ENCODE measurements around the gene STC2.
"Not testable (repeated sequence)": the region's sequence is repeated elsewhere in the genome, so short reads cannot be mapped to it uniquely, and the experiment has no call there.

Gene STC2

DNA sequence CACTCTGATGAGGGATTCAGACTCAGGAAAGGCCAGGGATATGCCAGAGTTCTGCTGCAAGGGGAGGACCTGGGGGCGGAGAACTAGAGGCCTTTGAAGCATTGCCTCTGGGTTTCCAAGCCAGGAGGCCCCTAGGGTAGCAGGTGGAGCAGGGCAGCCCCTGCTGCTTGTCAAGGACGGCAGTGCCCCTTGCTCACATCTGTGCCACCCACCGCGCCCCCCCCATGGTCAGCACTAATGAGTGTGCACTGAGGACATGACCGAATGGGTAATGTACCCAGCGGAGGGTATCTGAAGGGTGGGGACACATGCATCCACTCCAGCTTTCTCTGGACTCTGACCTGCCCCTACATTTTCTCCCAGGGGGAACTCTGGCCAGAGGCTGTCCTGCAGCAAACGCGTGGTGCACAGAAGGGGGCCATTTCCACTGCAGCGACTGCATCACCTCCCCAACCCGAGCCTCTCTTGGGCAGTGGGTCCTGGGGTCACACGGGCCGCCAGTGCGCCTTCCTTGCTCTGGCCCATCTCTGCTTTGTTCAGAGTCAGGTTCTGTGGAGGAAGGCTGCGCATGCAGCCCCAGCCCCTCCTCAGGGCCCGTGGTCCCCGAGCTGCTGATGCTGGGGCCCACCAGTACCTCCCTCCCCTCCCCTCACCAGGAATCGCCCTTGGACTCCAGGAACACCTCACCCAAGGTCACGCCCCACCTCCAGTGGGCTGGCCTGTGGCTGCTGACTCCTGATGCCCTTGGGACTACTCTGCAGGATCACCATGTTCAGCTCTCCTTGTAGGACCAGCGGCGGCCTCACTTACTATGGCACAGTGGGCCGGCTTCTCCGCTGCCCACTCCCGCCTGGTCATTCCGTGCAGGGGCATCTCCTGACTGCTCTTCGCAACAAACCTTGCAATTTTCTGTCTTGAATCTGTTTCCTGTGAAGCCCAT is 31.2 kb downstream of the STC2 start:
- in situ Hi-C loops (cut with MboI; ENCODE audit: low sequenced_read_pairs): no loop called here

DNA sequence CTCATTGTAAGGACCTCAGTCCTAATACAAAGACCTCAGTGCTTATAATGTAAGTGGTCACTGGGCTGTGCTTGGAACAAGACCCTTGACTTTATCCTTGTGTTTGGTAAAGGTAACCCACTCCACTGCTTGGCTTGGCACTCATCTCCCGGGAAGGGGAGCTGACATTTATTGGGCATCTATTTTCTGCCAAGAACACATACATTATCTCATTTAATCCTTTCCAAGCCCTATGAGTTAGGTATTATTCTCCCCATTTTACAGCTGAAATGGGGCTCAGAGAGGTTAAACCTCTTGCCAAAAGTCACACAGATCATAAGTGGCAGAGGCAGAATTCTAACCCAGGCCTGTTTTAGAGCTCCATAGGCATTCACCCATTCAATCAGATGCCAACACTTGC is 32.4 kb downstream of the STC2 start:
- in situ Hi-C loops (cut with MboI; ENCODE audit: low sequenced_read_pairs): no loop called here

DNA sequence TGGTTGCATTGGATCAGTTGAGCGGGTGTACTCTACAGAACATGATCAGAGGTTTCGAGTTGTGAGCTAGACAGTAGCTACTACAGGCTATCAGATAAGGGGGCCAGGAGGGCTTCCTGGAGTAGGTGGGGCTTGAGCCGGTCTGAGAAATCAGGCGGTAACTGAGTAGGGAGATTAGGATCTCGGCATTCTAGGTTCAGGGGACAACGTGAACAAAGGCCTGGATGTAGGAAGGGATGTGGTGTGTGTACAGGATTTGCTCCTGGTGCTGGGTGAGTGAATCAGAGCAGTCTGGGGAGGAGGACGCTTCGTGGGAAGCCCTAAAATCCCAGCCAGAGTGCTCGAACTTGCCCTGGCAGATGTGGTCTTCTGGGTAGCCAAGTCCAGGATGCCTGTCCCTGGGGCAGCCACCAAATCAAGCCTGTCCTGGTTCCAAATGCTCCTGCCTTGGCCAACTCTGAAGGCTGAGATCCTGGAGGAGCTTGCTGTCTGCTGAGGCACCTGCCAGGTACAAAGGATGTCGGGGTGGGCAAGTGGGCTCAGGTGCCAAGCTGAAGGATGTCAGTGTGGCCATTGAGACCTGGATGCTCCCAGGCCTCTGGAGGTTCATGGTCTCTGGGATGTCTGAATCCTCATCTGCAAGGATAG is 33.4 kb downstream of the STC2 start:
- in situ Hi-C loops (cut with MboI; ENCODE audit: low sequenced_read_pairs): no loop called here

DNA sequence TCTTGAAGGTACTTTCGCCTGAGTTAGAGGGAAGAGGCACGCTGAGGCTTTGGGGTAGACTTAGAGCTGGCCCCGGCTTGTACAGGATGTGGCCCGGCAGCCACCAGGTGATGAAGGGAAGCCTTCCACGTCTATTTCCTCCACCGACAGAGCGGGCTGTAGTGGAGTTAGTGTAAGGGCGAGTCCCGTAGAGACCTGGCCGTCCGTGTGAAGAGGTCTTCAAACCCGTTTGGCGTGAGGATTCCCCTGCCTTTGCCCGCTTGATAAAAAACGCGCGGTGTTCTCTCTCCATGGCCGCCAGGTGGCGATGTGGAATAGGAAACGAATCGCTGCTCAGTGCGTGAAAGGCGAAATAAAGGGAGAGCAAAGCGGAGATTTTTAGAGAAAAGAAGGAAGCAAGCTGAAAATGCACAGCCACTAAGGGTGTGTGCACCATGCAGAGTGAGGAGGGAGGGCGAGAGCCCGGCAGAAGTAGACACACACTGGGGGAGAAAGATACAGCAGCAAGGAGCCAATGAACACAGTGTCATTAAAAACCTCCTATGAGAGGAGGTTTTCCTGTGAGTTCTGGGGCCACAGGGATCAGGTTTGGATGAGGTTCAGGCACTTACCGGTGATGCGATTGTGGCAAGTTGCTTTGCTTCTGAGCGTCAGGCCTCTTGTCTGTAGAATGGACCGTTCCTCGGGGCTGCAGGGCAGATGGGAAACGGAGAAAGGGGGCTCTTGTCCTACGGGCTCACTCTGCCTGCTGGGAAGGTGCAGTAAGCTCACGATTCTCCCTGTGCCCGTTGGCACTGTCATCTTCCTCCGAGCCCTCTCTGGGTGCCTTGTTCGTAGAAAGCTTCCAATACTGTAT is 34.2 kb downstream of the STC2 start:
- in situ Hi-C loops (cut with MboI; ENCODE audit: low sequenced_read_pairs): no loop called here

DNA sequence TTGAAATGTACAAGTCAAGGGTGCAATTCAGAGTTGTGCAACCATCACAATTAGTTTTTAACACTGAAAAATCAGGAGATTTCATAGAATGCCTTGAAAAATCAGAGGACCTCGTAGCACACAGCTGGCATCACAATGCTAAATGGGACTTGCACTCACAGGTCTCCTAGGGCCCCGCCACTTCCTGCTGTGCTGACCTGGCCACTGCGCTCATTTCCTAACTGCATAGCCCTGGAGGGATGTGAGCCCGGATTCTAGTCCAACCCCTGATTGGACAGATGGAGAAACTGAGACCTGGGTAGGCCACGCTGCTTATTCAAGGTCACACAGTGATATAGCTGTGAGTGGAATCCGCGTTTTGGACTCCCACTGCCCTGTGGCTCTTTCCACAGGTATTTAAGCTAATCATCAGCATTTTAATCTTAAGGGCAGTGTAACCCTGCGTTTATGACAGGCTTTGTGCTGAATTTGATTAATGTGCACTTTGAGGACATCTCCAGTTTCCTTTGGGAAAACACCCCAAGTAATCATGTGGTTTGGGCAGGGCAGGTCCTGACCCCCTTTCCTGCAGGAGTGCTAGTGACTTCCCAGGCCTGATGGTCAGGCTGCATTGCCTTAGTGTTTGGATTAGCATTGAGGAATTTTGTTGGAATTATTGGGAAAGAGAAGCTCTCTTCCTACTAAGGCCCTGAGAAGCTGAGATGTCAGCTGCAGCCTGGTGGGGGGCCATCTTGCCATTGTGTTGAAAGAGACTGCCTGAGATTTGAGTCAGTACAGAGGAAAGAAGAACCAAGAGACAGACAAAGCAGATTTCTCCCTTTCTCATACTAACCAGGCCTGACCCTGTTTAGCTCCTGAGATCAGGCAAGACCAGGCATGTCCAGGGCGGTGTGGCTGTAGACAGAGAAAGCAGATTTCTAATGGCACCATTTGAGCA is 36.2 kb downstream of the STC2 start:
- in situ Hi-C loops (cut with MboI; ENCODE audit: low sequenced_read_pairs): no loop called here

DNA sequence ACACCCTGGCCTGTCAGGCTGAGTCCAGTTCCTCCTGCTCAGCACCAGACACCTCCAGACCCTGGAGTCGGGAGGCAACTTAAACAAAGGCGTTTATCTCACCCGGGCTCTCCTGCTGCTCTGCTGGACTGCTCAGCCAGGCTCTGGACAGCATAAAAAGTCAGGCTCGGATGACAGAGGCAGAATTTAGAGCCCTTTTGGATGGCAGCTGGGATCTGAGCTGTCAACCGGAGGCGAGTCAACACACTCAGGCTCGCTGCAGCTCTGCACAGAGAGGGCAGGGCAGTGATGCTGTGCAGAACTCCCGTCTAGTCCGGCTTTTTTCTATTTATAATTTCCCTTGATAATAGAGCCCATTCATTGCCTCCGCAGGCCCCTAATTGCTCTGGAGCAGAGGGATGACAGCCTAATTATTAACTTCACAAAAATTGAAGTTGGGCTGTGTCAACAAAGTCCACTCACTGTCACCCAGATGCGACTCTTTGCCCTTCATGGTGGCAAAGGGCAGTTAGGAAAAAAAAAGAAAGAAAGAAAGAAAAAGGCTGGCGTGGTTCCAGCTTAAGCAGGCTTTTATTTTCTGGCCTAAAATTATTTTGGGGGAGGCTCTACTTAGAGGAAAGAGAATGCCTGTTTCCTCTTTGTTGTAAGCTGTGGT is 37.6 kb downstream of the STC2 start:
- in situ Hi-C loops (cut with MboI; ENCODE audit: low sequenced_read_pairs): no loop called here

DNA sequence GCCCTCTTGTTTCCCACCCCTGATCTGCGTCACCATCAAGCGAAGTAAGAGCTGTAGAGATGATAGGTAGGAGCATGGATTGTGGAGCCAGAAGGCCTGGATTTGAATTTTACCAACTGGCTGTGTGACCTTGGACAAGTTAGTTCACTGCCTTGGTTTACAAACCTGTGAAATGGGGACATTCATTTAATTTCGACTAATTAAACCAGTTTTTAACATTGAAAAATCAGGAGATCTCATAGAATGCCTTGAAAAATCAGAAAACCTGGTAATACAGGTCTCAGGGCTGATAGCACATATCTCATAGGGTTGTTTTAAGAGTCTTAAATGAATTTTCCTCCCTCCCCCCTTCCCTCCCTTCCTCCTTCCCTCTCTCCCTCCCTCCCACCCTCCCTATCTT is 38.8 kb downstream of the STC2 start:
- in situ Hi-C loops (cut with MboI; ENCODE audit: low sequenced_read_pairs): no loop called here

DNA sequence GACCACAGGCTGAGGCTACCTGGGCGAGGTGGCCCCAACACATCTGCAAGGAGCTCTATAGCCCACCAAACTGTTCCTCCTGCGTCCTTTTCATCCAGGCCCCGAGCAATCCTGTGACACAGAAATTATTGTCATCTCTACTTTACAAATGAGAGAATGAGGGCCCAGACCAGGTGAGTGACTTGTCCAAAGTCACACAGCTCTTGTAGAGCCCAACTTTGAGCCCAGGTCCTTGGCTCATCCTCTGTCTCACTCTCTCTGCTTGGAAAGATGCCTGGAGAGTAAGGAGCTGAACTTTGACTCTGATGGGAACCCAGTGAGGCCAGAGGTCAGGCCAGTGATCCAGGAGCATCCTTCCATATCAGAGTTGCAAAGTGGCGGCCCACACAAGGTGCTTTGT is 39.6 kb downstream of the STC2 start:
- in situ Hi-C loops (cut with MboI; ENCODE audit: low sequenced_read_pairs): no loop called here

DNA sequence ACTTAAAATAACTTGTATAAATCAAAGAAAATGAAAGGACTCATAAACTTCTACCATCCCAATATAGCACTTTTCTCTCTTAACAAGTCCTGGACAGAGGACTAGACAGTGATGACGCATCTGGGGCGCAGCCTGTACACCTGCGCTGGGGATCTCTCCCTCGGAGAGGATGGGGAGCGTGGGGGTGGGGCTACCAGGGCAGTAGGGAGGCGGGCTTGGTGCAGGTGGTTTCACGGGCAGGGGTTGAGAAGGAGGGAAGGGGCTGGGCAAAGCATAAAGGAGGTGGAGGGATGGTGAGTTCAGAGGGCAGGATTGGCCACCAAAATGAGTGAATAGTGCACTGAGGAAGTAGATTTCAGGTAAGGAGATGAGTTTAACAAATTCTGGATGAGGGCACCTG is 41.1 kb downstream of the STC2 start:
- in situ Hi-C loops (cut with MboI; ENCODE audit: low sequenced_read_pairs): no loop called here

DNA sequence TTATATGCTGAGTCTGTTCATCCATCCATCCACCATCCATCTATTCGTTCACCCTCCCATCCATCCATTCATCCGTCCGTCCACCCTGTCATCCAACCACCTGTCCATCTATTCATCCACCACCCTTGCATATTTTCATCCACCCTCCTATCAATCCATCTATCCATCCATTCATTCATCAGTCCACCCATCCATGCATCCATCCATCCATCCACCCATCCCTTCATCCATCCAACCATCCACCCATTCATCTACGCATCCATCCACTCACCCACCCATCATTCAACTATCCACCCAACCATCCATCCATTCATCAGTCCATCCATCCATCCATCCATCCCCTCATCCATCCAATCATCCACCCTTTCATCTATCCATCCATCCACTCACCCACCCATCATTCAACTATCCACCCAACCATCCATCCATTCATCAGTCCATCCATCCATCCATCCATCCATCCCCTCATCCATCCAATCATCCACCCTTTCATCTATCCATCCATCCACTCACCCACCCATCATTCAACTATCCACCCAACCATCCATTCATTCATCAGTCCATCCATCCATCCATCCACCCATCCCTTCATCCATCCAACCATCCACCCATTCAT is 43.8 kb downstream of the STC2 start:
- in situ Hi-C loops (cut with MboI; ENCODE audit: low sequenced_read_pairs): not testable (repeated sequence)

DNA sequence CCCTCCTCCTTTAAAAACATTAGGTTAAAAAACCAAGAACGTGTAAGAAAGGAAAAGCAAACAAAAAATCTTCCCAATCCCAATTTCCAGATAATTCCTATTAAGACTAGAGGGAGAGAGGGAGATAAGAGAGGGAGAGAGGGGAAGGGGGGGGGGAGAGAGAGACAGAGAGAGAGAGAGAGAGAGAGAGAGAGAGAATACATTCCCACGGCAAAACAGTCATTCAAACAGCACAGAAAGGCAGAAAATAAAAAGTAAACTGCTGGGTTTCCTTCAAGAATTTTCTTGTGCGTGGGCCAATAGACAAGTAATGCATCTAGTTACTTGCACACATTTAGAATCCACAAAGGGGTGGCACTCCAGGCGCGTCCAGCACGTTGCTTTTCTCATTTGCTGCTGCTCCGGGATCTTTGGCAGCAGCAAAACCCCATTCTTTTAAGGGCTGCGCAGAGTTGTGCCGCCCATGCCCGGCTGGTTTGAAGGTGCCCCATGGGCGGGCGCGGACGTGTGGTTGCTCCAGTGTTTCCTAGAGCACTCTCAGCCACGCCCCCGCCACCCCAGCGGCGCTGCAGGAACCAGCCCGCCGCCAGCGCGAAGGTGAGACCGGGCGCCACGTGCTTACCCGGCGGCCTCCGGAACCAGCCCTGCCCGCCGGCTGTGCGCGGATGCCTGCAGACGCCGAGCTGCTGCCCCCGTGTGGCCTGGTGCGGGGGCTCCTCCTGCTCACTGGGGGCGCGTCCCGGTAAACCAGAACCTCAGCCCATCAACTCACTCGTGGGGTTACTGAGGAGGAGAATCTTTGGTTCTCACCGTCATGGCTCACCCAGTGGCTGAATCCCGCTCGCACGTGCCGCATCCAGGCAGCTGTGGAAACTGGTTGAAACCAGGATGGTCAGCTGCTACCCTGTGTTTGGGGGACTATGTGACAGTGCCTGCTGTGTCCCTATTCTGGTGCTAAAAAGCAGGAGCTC is 44.6 kb downstream of the STC2 start:
- in situ Hi-C loops (cut with MboI; ENCODE audit: low sequenced_read_pairs): no loop called here

DNA sequence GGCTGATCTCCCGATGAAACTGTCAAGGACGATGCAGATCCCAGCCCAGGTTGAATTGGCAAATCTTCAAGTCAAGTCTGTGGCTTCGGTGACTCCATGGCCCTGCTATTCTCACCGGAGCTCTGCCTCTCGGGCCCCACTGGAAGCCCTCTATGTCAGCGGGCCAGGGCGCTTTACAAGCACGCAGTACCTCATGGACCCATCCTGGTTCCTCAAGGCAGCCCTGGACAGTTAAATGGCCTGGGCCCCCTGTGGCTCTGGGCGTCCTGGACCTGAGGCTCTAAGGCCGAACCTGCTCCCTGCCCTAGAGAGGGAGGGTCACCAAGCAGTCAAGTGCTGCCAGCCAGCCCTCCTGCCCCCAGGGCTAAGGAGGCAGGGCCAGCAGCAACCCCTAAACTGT is 45.3 kb downstream of the STC2 start:
- in situ Hi-C loops (cut with MboI; ENCODE audit: low sequenced_read_pairs): no loop called here

DNA sequence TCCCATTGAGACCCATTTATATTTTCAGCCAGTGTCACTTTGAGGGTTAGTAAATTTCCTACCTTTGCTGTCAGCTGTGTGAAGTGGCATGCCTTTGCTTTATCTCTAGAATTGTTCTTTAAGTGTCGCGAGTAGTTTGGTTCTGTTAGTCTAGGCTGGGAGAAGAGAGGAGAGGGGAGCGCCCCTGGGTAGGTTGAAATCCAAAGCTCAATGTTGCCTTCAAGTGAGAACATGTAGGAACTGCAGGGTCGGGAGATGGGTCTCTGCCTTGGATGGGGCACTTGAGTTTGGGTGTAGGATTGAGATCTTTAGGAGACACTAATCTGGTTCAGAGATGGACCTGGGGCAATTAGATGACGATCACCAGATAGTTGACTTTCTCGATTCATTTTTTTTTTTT is 46.3 kb downstream of the STC2 start:
- in situ Hi-C loops (cut with MboI; ENCODE audit: low sequenced_read_pairs): no loop called here

DNA sequence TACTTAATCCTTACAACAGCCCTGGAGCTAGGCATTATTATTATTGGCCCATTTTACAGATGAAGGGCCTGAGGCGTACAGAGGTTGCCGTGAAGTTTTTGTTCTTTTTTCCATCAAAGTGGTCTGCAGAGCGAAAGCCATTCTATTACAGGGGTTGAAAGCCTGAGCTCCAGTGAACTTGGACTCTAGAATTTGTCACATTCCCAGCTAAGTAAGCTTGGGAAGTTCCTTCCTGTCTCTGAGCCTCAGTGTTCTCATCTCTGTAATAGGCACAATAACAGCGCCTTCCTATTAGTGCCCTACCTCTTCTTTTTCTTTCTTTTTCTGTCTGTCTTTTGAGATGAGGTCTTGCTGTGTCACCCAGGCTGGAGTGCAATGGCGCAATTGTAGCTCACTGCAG is 49.0 kb downstream of the STC2 start:
- in situ Hi-C loops (cut with MboI; ENCODE audit: low sequenced_read_pairs): no loop called here

DNA sequence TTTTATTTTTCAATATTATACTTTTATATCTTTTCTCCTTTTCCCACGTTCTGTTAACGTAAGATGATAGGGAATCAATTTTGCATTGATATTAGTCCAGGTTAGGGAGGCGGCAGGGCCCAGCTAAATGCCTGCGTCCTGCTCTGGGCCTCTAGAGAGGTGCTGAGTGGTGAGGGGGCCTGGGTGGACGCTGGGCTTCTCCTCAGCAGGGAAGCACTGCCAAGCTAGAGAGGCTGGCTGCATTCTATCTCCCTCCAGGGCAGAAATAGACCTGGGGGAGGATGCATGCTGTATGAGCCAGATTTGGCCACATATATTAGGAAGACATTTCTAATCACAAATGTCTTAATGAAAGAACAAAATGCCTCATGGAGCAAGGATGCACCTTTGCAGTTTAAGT is 49.6 kb downstream of the STC2 start:
- in situ Hi-C loops (cut with MboI; ENCODE audit: low sequenced_read_pairs): no loop called here

DNA sequence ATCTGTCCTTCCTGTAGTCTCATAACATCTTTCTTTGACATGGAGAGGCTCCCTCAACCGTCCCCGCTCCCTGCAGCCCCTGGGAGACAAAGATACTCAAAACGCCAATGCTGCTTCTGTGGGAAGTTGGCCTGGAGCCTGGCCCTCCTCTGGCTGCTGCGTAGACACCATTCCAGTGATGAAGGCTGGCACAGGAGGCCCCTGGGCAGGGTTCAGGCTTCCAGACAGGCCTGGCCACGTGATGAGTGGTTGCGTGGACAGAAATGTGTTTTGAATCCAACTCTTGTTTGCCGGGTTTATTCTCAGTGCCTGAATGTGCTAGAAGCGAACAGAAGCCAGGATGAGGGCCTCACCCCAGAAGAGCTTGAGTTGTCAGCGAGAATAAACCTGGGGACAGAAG is 50.0 kb downstream of the STC2 start:
- in situ Hi-C loops (cut with MboI; ENCODE audit: low sequenced_read_pairs): no loop called here

DNA sequence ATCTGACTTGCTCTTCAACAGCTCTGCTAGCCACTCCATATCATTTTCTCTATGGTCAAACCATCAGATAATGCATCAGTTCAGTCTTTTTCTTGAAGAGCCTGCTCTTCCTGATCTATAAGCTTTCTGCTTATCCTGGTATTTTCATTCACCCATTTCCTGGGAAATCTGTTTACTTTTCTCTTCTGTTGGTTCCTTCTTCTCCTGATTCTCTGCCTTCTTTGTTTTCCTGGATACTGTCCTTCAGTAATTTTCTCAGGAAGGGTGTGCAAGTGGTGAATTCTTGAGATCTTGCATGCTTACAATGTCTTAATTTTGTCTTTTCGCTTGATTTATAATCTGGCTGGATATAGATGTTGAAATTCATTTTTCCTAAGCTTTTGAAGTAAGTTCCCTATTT is 53.4 kb downstream of the STC2 start:
- in situ Hi-C loops (cut with MboI; ENCODE audit: low sequenced_read_pairs): no loop called here

DNA sequence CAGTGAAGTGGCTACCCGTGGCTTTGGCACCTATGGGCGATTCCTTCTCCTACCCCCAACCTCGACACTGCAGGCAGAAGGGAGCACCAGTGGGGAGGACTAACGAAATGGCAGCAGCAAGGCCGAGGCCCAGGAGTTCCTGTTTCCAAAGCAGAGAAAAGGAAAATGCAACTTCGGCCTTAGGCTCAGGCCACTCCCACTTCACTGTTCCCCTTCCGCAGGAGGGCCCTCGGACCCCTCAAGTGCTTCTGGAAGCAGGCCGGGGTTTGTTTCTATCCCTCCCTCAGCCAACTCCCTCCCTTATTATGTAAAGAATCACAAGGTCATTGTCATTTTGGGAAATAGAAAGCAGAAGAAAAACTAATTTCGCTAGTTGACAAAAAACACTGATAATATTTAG is 56.8 kb downstream of the STC2 start:
- in situ Hi-C loops (cut with MboI; ENCODE audit: low sequenced_read_pairs): no loop called here
